ENCODE measurements around the gene PLOD1. TPM values are rescaled to one million over a fixed set of nuclear protein-coding genes. Genes with fewer than 3 reads are reported as not detected.
A peak's percentile ranks its signal among the peaks of the same experiment; 100 is the strongest.
"Not testable (repeated sequence)": the region's sequence is repeated elsewhere in the genome, so short reads cannot be mapped to it uniquely, and the experiment has no call there.

PLOD1 gene
- total and polyA plus RNA-seq, 12 donors: 37.1 to 133 (median 79.9) TPM

- H3K27ac ChIP-seq: no peak overlapping the region
- peak; percentile 41 to 77 (median 64) for DNase-seq
- H3K4me3 ChIP-seq: no peak overlapping the region
- no peaks in the 10 kb centered on the region for H3K4me1 ChIP-seq (replicated peaks in 1 of 2)
- H3K36me3 ChIP-seq (replicated peaks in 1 of 2): no peaks in the 10 kb centered on the region
- TF ChIP-seq CTCF (IDR thresholded peaks at IDR 0.05) (peak; percentile 64 to 88 (median 82)), POLR2A (IDR thresholded peaks at IDR 0.05) (no peak)
- WGBS, 4 donors: 0 to 6% (median 2%) methylated on average over 2 to 5 of the region's 5 CpGs
- no peaks in the 10 kb centered on the region for H3K9me3 ChIP-seq (replicated peaks in 1 of 3)
- peaks cover 11% of the 10 kb centered on the region for H3K27me3 ChIP-seq
- intact Hi-C loops (cut with DNase I): loop anchor here in 1 of 2 donors (2.0 kb wide), 1 partner anchor 57 kb away; no protein-coding TSS in a partner anchor
Measured at GRCh38 chr1:11893907-11894251, 40.6 kb upstream of the PLOD1 start.

GRCh38 chr1:11894501-11894900 lies 40.0 kb upstream of the PLOD1 start:
- WGBS, 4 donors: 18 to 73% (median 50%) methylated on average over 1 of the region's 1 CpG
- H3K4me1 ChIP-seq (replicated peaks in 1 of 2); H3K27ac ChIP-seq; H3K9me3 ChIP-seq (replicated peaks in 1 of 3); H3K4me3 ChIP-seq; intact Hi-C loops (cut with DNase I); H3K36me3 ChIP-seq (replicated peaks in 1 of 2); DNase-seq: not testable (repeated sequence)
- H3K27me3 ChIP-seq: peaks cover 17% of the 10 kb centered on the region

GRCh38 chr1:11898086-11898785 lies 36.3 kb upstream of the PLOD1 start:
- 21 to 43% (median 21%) methylated on average over 16 to 38 of the region's 38 CpGs for WGBS, 4 donors
- Histone ChIP-seq H3K9me3 (replicated peaks in 1 of 3) (no peaks in the 10 kb centered on the region), H3K4me1 (replicated peaks in 1 of 2) (no peaks in the 10 kb centered on the region), H3K27ac (no peak overlapping the region), H3K36me3 (replicated peaks in 1 of 2) (no peaks in the 10 kb centered on the region), H3K4me3 (no peak overlapping the region), H3K27me3 (peaks cover 27% of the 10 kb centered on the region)
- no peak for DNase-seq
- no peak for TF ChIP-seq POLR2A (IDR thresholded peaks at IDR 0.05)
- TF ChIP-seq CTCF (IDR thresholded peaks at IDR 0.05): no peak
- intact Hi-C loops (cut with DNase I): loop anchor here in 1 of 2 donors (5.0 kb wide), 1 partner anchor 61 kb away; no protein-coding TSS in a partner anchor

GRCh38 chr1:11898831-11899467 lies 35.6 kb upstream of the PLOD1 start:
- TF ChIP-seq POLR2A (IDR thresholded peaks at IDR 0.05): no peak
- TF ChIP-seq CTCF (IDR thresholded peaks at IDR 0.05): no peak
- H3K4me1 ChIP-seq (replicated peaks in 1 of 2): no peaks in the 10 kb centered on the region
- no peak overlapping the region for H3K4me3 ChIP-seq
- no peaks in the 10 kb centered on the region for H3K9me3 ChIP-seq (replicated peaks in 1 of 3)
- no peaks in the 10 kb centered on the region for H3K36me3 ChIP-seq (replicated peaks in 1 of 2)
- peak in 1 of 7 donors; percentile 29 for DNase-seq
- H3K27me3 ChIP-seq: peaks cover 27% of the 10 kb centered on the region
- WGBS, 4 donors: 12 to 37% (median 16%) methylated on average over 4 to 26 of the region's 26 CpGs
- no peak overlapping the region for H3K27ac ChIP-seq
- intact Hi-C loops (cut with DNase I): loop anchor here in 1 of 2 donors (5.0 kb wide), 1 partner anchor 62 kb away; no protein-coding TSS in a partner anchor

DNA sequence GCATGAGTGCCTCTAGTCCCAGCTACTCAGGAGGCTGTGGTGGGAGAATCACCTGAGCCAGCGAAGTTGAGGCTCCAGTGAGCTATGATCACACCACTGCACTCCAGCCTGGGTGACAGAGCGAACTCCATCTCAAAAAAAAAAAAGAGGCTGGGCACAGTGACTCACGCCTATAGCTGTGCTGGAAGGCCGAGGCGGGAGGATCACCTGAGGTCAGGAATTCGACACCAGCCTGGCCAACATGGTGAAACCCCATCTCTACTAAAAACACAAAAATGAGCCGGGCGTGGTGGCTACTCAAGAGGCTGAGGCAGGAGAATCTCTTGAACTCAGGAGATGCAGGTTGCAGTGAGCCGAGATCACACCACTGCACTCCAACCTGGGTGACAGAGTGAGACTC lies 33.1 kb upstream of the PLOD1 start:
- H3K27me3 ChIP-seq: peaks cover 21% of the 10 kb centered on the region
- H3K4me1 ChIP-seq (replicated peaks in 1 of 2); intact Hi-C loops (cut with DNase I); DNase-seq; H3K4me3 ChIP-seq; H3K9me3 ChIP-seq (replicated peaks in 1 of 3); H3K36me3 ChIP-seq (replicated peaks in 1 of 2); H3K27ac ChIP-seq: not testable (repeated sequence)
- WGBS, 4 donors: 46 to 67% (median 55%) methylated on average over 9 of the region's 9 CpGs
